Stomach (tissue), 9 donors: ENCODE data around the gene HADH. TPM values are rescaled to one million over a fixed set of nuclear protein-coding genes. Genes with fewer than 3 reads are reported as not detected.

Source experiments
- DNase-seq, 2 donors: peaks; one replicate each; pipeline versions ENCODE4 v3.0.0 to v3.0.0-alpha.2; 2013 to 2019
- H3K27ac ChIP-seq, 5 donors: fragments of 200-600 bp in 4 of 5; sonication (generic) in 4 of 5; one replicate each; pipeline ENCODE4 v1.5.1; 2013 to 2019; ENCODE audit warnings: mild to moderate bottlenecking in 1 of 5, moderate library complexity in 1 of 5
- H3K27me3 ChIP-seq, 3 donors: fragments of 200-600 bp; sonication (generic); one replicate each; pipeline ENCODE4 v1.5.1; 2017 to 2019; ENCODE audit warnings: mixed run types in 1 of 3
- H3K36me3 ChIP-seq, 4 donors: fragments of 200-600 bp; sonication (generic); 1 replicate in 3 of 4; 2 replicates in 1 of 4; pipeline ENCODE4 v1.5.1; 2016 to 2019
- H3K4me1 ChIP-seq, 4 donors: fragments of 200-600 bp; sonication (generic); one replicate each; pipeline ENCODE4 v1.5.1; 2016 to 2019
- H3K4me3 ChIP-seq, 4 donors: fragments of 200-600 bp; sonication (generic) in 3 of 4; one replicate each; pipeline ENCODE4 v1.5.1; 2016 to 2019; ENCODE audit warnings: mild to moderate bottlenecking in 1 of 4
- H3K9me3 ChIP-seq, 4 donors: fragments of 200-600 bp; sonication (generic); one replicate each; pipeline ENCODE4 v1.5.1; 2016 to 2019
- EP300 ChIP-seq: sonication (generic); formaldehyde crosslinking; IDR thresholded peaks from one replicate; pipeline ENCODE4 v1.6.1; 2017; ENCODE audit warnings: antibody characterized with exemption
- POLR2A ChIP-seq, 4 donors: fragments of 450-650 bp; IDR thresholded peaks; one replicate each; pipeline ENCODE4 v1.6.1; 2016; ENCODE audit warnings: antibody characterized with exemption in 4 of 4, control low read depth in 2 of 4, mild to moderate bottlenecking in 1 of 4, moderate library complexity in 1 of 4
- POLR2AphosphoS5 ChIP-seq, 3 donors: sonication (generic); formaldehyde crosslinking; IDR thresholded peaks; one replicate each; pipeline ENCODE4 v1.6.1; 2016; ENCODE audit warnings: antibody characterized with exemption in 3 of 3
- WGBS, 5 donors: extraction: QIAGEN DNeasy Blood & Tissue Kit in 3 of 5; methylation state at CpG; one replicate each; pipeline versions ENCODE4 v1.1.5 to v1.1.7; 2013 to 2018; 5-methylcytosine and 5-hydroxymethylcytosine counted together
- intact Hi-C: fragments of 100-400 bp; cut with DNase I; formaldehyde crosslinking; loops from one replicate; pipeline ENCODE4 v1.15.1; 2023; ENCODE audit warnings: low total_unique reads
- polyA plus RNA-seq, 3 donors: library from polyadenylated mRNA; stranded (reverse); fragments of 200-250 nt; gene quantifications; one replicate each; pipeline ENCODE4 v1.2.3, GENCODE V29; 2013
- total RNA-seq, 5 donors: library from RNA; depleted of rRNA; stranded (reverse); fragments of >200 nt; gene quantifications; one replicate each; pipeline versions ENCODE4 v1.1.0 to v1.2.3, GENCODE V29; 2014 to 2016
- TF ChIP-seq, protein P1 (sequence below), 7 experiments: fragments of 450-650 bp in 4 of 7; fragments of 200-600 bp in 3 of 7; sonication (generic) in 3 of 7; IDR thresholded peaks; one replicate each; pipeline ENCODE4 v1.5.1; 2016 to 2019; ENCODE audit warnings: antibody characterized with exemption in 7 of 7, control low read depth in 2 of 7, mild to moderate bottlenecking in 1 of 7
- donor health status: healthy with polysubstance abuse.
- donor health status: Bipolar disorder and iron deficiency.
- donor health status: healthy.

HADH gene
- total and polyA plus RNA-seq, 8 donors, result 51.6 to 118 (median 64.7) TPM

DNA sequence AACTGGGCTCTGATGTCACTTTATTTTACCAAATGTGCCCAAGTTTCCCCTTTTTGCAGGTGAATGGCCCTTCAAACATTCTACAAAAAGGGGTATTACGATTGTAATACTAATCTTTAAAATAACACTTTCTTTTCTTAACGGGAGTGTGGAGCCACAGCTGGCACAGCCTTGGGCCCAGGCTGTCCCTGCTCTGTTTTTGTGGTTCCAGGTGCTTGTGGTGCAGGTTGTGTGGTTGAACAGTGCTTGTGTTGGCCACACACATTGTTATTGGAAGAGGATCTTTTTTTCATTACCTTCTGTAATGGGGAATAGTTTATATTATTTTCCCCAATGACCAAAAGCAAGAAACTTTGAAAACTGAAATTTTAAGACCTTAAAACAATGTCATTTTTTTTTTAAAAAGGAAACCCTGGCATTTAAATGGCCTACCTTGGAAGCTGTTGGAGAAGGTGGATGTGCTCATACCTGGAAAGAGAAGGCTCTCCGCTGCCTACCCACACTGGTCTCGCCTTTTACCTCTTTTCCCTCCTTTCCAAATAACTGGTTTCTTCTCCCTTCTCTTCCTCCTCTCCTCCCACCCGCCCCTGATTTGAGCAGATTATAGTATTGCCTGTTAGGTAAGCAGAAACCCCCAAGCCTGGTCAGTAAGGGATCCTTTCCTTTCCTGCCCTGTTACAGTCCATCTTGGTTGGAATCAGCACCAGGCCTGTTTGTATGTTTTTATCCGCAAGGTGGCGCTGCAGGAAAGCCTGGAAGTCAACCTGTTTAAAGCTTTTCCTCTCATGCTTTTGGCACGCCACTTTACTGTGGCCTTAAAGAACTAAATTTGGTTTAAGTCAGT lies 28.6 kb downstream of the HADH start:
- H3K27me3 ChIP-seq, result no peaks in the 10 kb centered on the region
- H3K36me3 ChIP-seq, result peaks cover 26 to 92% (median 87%) of the 10 kb centered on the region in 4 donors
- no peak for TF ChIP-seq POLR2AphosphoS5 (IDR thresholded peaks at IDR 0.05)
- no peak for TF ChIP-seq POLR2A (IDR thresholded peaks at IDR 0.05)
- TF ChIP-seq, protein P1, sequence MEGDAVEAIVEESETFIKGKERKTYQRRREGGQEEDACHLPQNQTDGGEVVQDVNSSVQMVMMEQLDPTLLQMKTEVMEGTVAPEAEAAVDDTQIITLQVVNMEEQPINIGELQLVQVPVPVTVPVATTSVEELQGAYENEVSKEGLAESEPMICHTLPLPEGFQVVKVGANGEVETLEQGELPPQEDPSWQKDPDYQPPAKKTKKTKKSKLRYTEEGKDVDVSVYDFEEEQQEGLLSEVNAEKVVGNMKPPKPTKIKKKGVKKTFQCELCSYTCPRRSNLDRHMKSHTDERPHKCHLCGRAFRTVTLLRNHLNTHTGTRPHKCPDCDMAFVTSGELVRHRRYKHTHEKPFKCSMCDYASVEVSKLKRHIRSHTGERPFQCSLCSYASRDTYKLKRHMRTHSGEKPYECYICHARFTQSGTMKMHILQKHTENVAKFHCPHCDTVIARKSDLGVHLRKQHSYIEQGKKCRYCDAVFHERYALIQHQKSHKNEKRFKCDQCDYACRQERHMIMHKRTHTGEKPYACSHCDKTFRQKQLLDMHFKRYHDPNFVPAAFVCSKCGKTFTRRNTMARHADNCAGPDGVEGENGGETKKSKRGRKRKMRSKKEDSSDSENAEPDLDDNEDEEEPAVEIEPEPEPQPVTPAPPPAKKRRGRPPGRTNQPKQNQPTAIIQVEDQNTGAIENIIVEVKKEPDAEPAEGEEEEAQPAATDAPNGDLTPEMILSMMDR (IDR thresholded peaks at IDR 0.05), result peak in 5 of 7 experiments; percentile 38 to 85 (median 78)
- TF ChIP-seq EP300, result no peak
- 36 to 49% (median 38%) methylated on average over 8 of the region's 8 CpGs for WGBS, 5 donors
- H3K27ac ChIP-seq, result peak overlapping the region in 1 of 5 donors; percentile 28
- no peak overlapping the region for H3K4me3 ChIP-seq
- H3K4me1 ChIP-seq, result peaks cover 0 to 7% (median under 1%) of the 10 kb centered on the region in 4 donors
- H3K9me3 ChIP-seq, result no peaks in the 10 kb centered on the region
- intact Hi-C loops, result no loop called here
- peak; percentile 86 to 91 for DNase-seq

DNA sequence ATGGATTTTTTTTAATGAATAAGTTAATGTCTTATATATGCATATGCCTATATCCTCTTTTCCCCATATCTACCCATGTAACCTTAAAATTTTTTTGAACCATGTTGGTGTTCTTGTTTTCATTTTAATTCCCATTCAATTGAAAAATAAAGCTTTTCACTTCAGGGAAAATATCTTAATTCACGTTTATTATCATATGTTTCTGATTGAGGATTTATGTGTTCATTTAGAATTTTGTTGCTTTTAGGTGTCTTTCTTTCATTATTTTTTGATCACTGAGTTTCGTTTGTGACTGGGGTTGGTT lies 29.1 kb downstream of the HADH start:
- Histone ChIP-seq H3K4me1 (peaks cover 0 to 6% (median 0%) of the 10 kb centered on the region in 4 donors), H3K9me3 (no peaks in the 10 kb centered on the region), H3K27me3 (no peaks in the 10 kb centered on the region), H3K27ac (no peak overlapping the region), H3K36me3 (peaks cover 31 to 94% (median 91%) of the 10 kb centered on the region in 4 donors), H3K4me3 (no peak overlapping the region)
- no peak for DNase-seq
- intact Hi-C loops, result no loop called here
- 44 to 54% (median 46%) methylated on average over 2 of the region's 2 CpGs for WGBS, 5 donors
- no peak for TF ChIP-seq EP300
- TF ChIP-seq, protein P1 (IDR thresholded peaks at IDR 0.05), result peak in 1 of 7 experiments; percentile 21

DNA sequence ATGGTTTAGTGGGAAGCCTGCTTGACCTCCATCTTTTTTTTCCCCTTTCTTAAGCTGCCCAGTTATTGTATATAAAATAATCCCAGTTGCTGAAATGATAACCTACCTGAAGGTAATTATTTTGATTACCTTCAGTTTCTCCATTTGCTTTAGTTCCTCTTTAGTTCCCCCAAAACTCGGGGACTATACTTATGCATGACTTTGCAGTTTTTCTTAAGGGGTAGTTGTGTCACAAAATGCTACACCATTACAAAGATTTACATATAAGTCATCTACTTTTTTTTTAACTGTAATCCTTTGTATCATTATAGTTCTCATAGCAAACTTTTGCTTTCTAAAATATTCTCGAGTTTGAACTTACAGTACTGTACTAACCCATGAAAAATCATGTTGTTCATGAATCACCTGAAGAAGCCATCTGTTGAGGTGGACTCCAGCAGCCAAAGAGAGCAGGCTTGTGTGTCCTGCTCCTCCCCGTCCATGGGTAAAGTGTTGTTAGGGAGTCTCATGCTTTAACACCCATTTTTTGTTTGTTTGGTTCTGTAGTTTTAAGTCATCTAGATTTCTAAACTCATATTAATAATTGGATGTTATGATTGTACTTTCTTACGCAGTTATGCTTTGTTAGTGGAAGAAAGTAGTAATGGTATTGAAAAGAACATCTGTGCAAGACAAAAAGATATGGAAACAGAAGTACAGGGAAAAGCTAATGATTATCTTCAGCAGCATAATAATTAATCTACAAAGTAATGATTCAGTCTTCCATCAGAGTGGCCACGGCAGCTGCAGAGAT lies 34.6 kb downstream of the HADH start:
- TF ChIP-seq, protein P1 (IDR thresholded peaks at IDR 0.05), result no peak
- TF ChIP-seq POLR2AphosphoS5 (IDR thresholded peaks at IDR 0.05) (no peak), EP300 (no peak), POLR2A (IDR thresholded peaks at IDR 0.05) (no peak)
- Histone ChIP-seq H3K9me3 (no peaks in the 10 kb centered on the region), H3K4me3 (no peak overlapping the region), H3K4me1 (no peaks in the 10 kb centered on the region), H3K27ac (no peak overlapping the region), H3K36me3 (peaks cover 52 to 100% (median 99%) of the 10 kb centered on the region in 4 donors), H3K27me3 (no peaks in the 10 kb centered on the region)
- 83 to 92% (median 89%) methylated on average over 5 of the region's 5 CpGs for WGBS, 5 donors
- intact Hi-C loops, result loop anchor here (10.0 kb wide), 1 partner anchor 541 kb away; no protein-coding TSS in a partner anchor
- DNase-seq, result no peak

DNA sequence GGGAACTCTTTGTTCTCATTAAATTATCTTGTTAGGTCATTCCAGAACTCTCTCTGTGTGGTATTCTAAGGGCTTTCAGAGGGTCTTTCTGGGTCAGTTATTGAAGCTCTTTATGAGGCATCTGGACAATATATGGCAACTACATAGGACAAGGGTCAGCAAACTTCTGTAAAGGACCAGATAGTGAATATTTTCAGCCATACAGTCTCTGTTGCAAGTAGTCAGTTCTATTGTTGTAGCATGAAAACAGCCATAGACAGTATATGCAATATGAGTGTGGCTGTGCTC lies 35.1 kb downstream of the HADH start:
- no peaks in the 10 kb centered on the region for H3K4me1 ChIP-seq
- DNase-seq, result no peak
- no peaks in the 10 kb centered on the region for H3K27me3 ChIP-seq
- peaks cover 47 to 100% (median 99%) of the 10 kb centered on the region in 4 donors for H3K36me3 ChIP-seq
- H3K4me3 ChIP-seq, result no peak overlapping the region
- no peak overlapping the region for H3K27ac ChIP-seq
- H3K9me3 ChIP-seq, result no peaks in the 10 kb centered on the region
- intact Hi-C loops, result loop anchor here (10.0 kb wide), 1 partner anchor 540 kb away; no protein-coding TSS in a partner anchor
- TF ChIP-seq POLR2AphosphoS5 (IDR thresholded peaks at IDR 0.05), result no peak
- TF ChIP-seq POLR2A (IDR thresholded peaks at IDR 0.05), result no peak
- no peak for TF ChIP-seq EP300
- TF ChIP-seq, protein P1 (IDR thresholded peaks at IDR 0.05), result no peak
